ENCODE measurements around the gene SEMA6A. TPM values are rescaled to one million over a fixed set of nuclear protein-coding genes. Genes with fewer than 3 reads are reported as not detected.

SEMA6A gene
- total RNA-seq, 5 donors from 2014 or later (not counting 1 experiment from before 2014, with no cell fraction given): 0.79 to 0.88 (median 0.79) TPM; not detected in 2

GRCh38 chr5:116440457-116441001, 134.1 kb downstream of the SEMA6A start:
- no peaks in the 10 kb centered on the region for H3K4me1 Mint-ChIP-seq
- no CpG with 5 or more reads among the region's 5 CpGs for whole genome bisulfite sequencing (ENCODE audit: insufficient coverage)
- no peaks in the 10 kb centered on the region for H3K27me3 Mint-ChIP-seq
- Histone ChIP-seq H3K36me3 (ENCODE audit: control insufficient read depth in 2 of 2, extremely low read depth in 1 of 2, insufficient read depth in 1 of 2, low read length in 1 of 2) (peaks cover 0 to 3% of the 10 kb centered on the region in 2 donors), H3K27me3 (replicated peaks in 1 of 2; ENCODE audit: control insufficient read depth in 2 of 2, extremely low read depth in 1 of 2, insufficient read depth in 2 of 2, low read length in 1 of 2) (no peaks in the 10 kb centered on the region), H3K4me1 (ENCODE audit: control insufficient read depth in 1 of 2, extremely low read depth in 1 of 2, insufficient read depth in 2 of 2, low read length in 2 of 2) (no peaks in the 10 kb centered on the region), H3K27ac (ENCODE audit: low read length) (no peak overlapping the region), H3K4me3 (ENCODE audit: control insufficient read depth in 1 of 2, extremely low read depth in 1 of 2, low read length in 1 of 2) (no peak overlapping the region), H3K9me3 (no peaks in the 10 kb centered on the region)
- H3K4me3 Mint-ChIP-seq: no peak overlapping the region
- no peak for DNase-seq
- ATAC-seq (replicated peaks in 1 of 4): no peak
- POLR2A ChIA-PET: no interaction called here
- H3K27ac Mint-ChIP-seq: no peak overlapping the region
- H3K9me3 Mint-ChIP-seq: no peaks in the 10 kb centered on the region
- H3K36me3 Mint-ChIP-seq: peaks cover 55% of the 10 kb centered on the region
- CTCF ChIA-PET: no interaction called here

- WGBS (ENCODE audit: insufficient coverage): 100% methylated on average over 3 of the region's 5 CpGs
- ATAC-seq (replicated peaks in 1 of 4): no peak
- H3K27ac ChIP-seq (ENCODE audit: low read length): no peak overlapping the region
- no peaks in the 10 kb centered on the region for H3K9me3 ChIP-seq
- no peak overlapping the region for H3K4me3 ChIP-seq (ENCODE audit: control insufficient read depth in 1 of 2, extremely low read depth in 1 of 2, low read length in 1 of 2)
- H3K4me1 ChIP-seq (ENCODE audit: control insufficient read depth in 1 of 2, extremely low read depth in 1 of 2, insufficient read depth in 2 of 2, low read length in 2 of 2): no peaks in the 10 kb centered on the region
- no peak overlapping the region for H3K27ac Mint-ChIP-seq
- H3K4me3 Mint-ChIP-seq: no peak overlapping the region
- H3K27me3 ChIP-seq (replicated peaks in 1 of 2; ENCODE audit: control insufficient read depth in 2 of 2, extremely low read depth in 1 of 2, insufficient read depth in 2 of 2, low read length in 1 of 2): no peaks in the 10 kb centered on the region
- H3K36me3 Mint-ChIP-seq: peaks cover 55% of the 10 kb centered on the region
- peaks cover 0 to 3% of the 10 kb centered on the region in 2 donors for H3K36me3 ChIP-seq (ENCODE audit: control insufficient read depth in 2 of 2, extremely low read depth in 1 of 2, insufficient read depth in 1 of 2, low read length in 1 of 2)
- ChIA-PET POLR2A (no interaction called here), CTCF (no interaction called here)
- H3K9me3 Mint-ChIP-seq: no peaks in the 10 kb centered on the region
- no peaks in the 10 kb centered on the region for H3K27me3 Mint-ChIP-seq
- no peak for DNase-seq
- H3K4me1 Mint-ChIP-seq: no peaks in the 10 kb centered on the region
Observed at GRCh38 chr5:116439905-116440304, 134.7 kb downstream of the SEMA6A start.

- ChIA-PET POLR2A (interaction anchor here in 1 of 2 donors (0.6 kb wide), 1 partner anchor 136 kb away, joined by 4 read pairs; the partner anchor contains the start of gene SEMA6A), CTCF (no interaction called here)
- H3K27me3 ChIP-seq (replicated peaks in 1 of 2; ENCODE audit: control insufficient read depth in 2 of 2, extremely low read depth in 1 of 2, insufficient read depth in 2 of 2, low read length in 1 of 2): no peaks in the 10 kb centered on the region
- H3K4me1 Mint-ChIP-seq: no peaks in the 10 kb centered on the region
- H3K4me3 ChIP-seq (ENCODE audit: control insufficient read depth in 1 of 2, extremely low read depth in 1 of 2, low read length in 1 of 2): no peak overlapping the region
- no CpG with 5 or more reads among the region's 6 CpGs for WGBS (ENCODE audit: insufficient coverage)
- H3K36me3 Mint-ChIP-seq: peaks cover 54% of the 10 kb centered on the region
- no peaks in the 10 kb centered on the region for H3K9me3 Mint-ChIP-seq
- H3K36me3 ChIP-seq (ENCODE audit: control insufficient read depth in 2 of 2, extremely low read depth in 1 of 2, insufficient read depth in 1 of 2, low read length in 1 of 2): peaks cover 0 to 3% of the 10 kb centered on the region in 2 donors
- DNase-seq: no peak
- no peaks in the 10 kb centered on the region for H3K27me3 Mint-ChIP-seq
- H3K27ac ChIP-seq (ENCODE audit: low read length): no peak overlapping the region
- H3K4me3 Mint-ChIP-seq: no peak overlapping the region
- no peaks in the 10 kb centered on the region for H3K9me3 ChIP-seq
- no peak for ATAC-seq (replicated peaks in 1 of 4)
- H3K27ac Mint-ChIP-seq: no peak overlapping the region
- no peaks in the 10 kb centered on the region for H3K4me1 ChIP-seq (ENCODE audit: control insufficient read depth in 1 of 2, extremely low read depth in 1 of 2, insufficient read depth in 2 of 2, low read length in 2 of 2)
Observed at GRCh38 chr5:116438979-116439554, 135.6 kb downstream of the SEMA6A start.

- no peak for ATAC-seq (replicated peaks in 1 of 4)
- CTCF ChIA-PET: no interaction called here
- Histone ChIP-seq H3K4me1 (ENCODE audit: control insufficient read depth in 1 of 2, extremely low read depth in 1 of 2, insufficient read depth in 2 of 2, low read length in 2 of 2) (no peaks in the 10 kb centered on the region), H3K27me3 (replicated peaks in 1 of 2; ENCODE audit: control insufficient read depth in 2 of 2, extremely low read depth in 1 of 2, insufficient read depth in 2 of 2, low read length in 1 of 2) (no peaks in the 10 kb centered on the region), H3K36me3 (ENCODE audit: control insufficient read depth in 2 of 2, extremely low read depth in 1 of 2, insufficient read depth in 1 of 2, low read length in 1 of 2) (peaks cover 0 to 3% of the 10 kb centered on the region in 2 donors), H3K27ac (ENCODE audit: low read length) (no peak overlapping the region), H3K4me3 (ENCODE audit: control insufficient read depth in 1 of 2, extremely low read depth in 1 of 2, low read length in 1 of 2) (no peak overlapping the region), H3K9me3 (no peaks in the 10 kb centered on the region)
- Mint-ChIP-seq H3K4me3 (no peak overlapping the region), H3K4me1 (no peaks in the 10 kb centered on the region), H3K27ac (no peak overlapping the region), H3K9me3 (peaks cover 0 to 3% (median 0%) of the 10 kb centered on the region in 3 donors), H3K36me3 (peaks cover 51% of the 10 kb centered on the region), H3K27me3 (no peaks in the 10 kb centered on the region)
- no peak for DNase-seq
- POLR2A ChIA-PET: interaction anchor here in 1 of 2 donors (0.6 kb wide), 1 partner anchor 137 kb away, joined by 4 read pairs; the partner anchor contains the start of gene SEMA6A
Observed at GRCh38 chr5:116437922-116438578, 136.6 kb downstream of the SEMA6A start.

GRCh38 chr5:116437351-116437705, 137.3 kb downstream of the SEMA6A start:
- H3K36me3 ChIP-seq (ENCODE audit: control insufficient read depth in 2 of 2, extremely low read depth in 1 of 2, insufficient read depth in 1 of 2, low read length in 1 of 2): peaks cover 0 to 3% of the 10 kb centered on the region in 2 donors
- 100% methylated on average over 3 of the region's 6 CpGs for WGBS (ENCODE audit: insufficient coverage)
- Mint-ChIP-seq H3K27me3 (no peaks in the 10 kb centered on the region), H3K27ac (no peak overlapping the region), H3K36me3 (peaks cover 55% of the 10 kb centered on the region), H3K4me3 (no peak overlapping the region), H3K9me3 (peaks cover 0 to 3% (median 0%) of the 10 kb centered on the region in 3 donors), H3K4me1 (no peaks in the 10 kb centered on the region)
- ATAC-seq (replicated peaks in 1 of 4) (no peak), DNase-seq (no peak)
- H3K4me3 ChIP-seq (ENCODE audit: control insufficient read depth in 1 of 2, extremely low read depth in 1 of 2, low read length in 1 of 2): no peak overlapping the region
- POLR2A ChIA-PET: no interaction called here
- H3K27ac ChIP-seq (ENCODE audit: low read length): no peak overlapping the region
- CTCF ChIA-PET: no interaction called here
- no peaks in the 10 kb centered on the region for H3K27me3 ChIP-seq (replicated peaks in 1 of 2; ENCODE audit: control insufficient read depth in 2 of 2, extremely low read depth in 1 of 2, insufficient read depth in 2 of 2, low read length in 1 of 2)
- no peaks in the 10 kb centered on the region for H3K9me3 ChIP-seq
- no peaks in the 10 kb centered on the region for H3K4me1 ChIP-seq (ENCODE audit: control insufficient read depth in 1 of 2, extremely low read depth in 1 of 2, insufficient read depth in 2 of 2, low read length in 2 of 2)

GRCh38 chr5:116436674-116437350, 137.8 kb downstream of the SEMA6A start:
- Histone ChIP-seq H3K4me1 (ENCODE audit: control insufficient read depth in 1 of 2, extremely low read depth in 1 of 2, insufficient read depth in 2 of 2, low read length in 2 of 2) (no peaks in the 10 kb centered on the region), H3K4me3 (ENCODE audit: control insufficient read depth in 1 of 2, extremely low read depth in 1 of 2, low read length in 1 of 2) (no peak overlapping the region), H3K27ac (ENCODE audit: low read length) (no peak overlapping the region), H3K36me3 (ENCODE audit: control insufficient read depth in 2 of 2, extremely low read depth in 1 of 2, insufficient read depth in 1 of 2, low read length in 1 of 2) (peaks cover 0 to 3% of the 10 kb centered on the region in 2 donors), H3K27me3 (replicated peaks in 1 of 2; ENCODE audit: control insufficient read depth in 2 of 2, extremely low read depth in 1 of 2, insufficient read depth in 2 of 2, low read length in 1 of 2) (no peaks in the 10 kb centered on the region), H3K9me3 (no peaks in the 10 kb centered on the region)
- CTCF ChIA-PET: no interaction called here
- WGBS (ENCODE audit: insufficient coverage): 97% methylated on average over 3 of the region's 5 CpGs
- POLR2A ChIA-PET: no interaction called here
- H3K27me3 Mint-ChIP-seq: no peaks in the 10 kb centered on the region
- H3K4me3 Mint-ChIP-seq: no peak overlapping the region
- no peak for DNase-seq
- H3K27ac Mint-ChIP-seq: no peak overlapping the region
- H3K36me3 Mint-ChIP-seq: peaks cover 57% of the 10 kb centered on the region
- H3K9me3 Mint-ChIP-seq: peaks cover 0 to 3% (median 0%) of the 10 kb centered on the region in 3 donors
- no peak for ATAC-seq (replicated peaks in 1 of 4)
- no peaks in the 10 kb centered on the region for H3K4me1 Mint-ChIP-seq
